ENCODE measurements around the gene TMEM117. TPM values are rescaled to one million over a fixed set of nuclear protein-coding genes. Genes with fewer than 3 reads are reported as not detected.

The TMEM117 gene
- total RNA-seq, 1 experiment from 2014 or later = 1.1 TPM

GRCh38 chr12:43884683-43885410 lies 49.0 kb downstream of the TMEM117 start:
- H3K27me3 Mint-ChIP-seq (ENCODE audit: unreplicated experiment) = no peaks in the 10 kb centered on the region
- no peak for TF ChIP-seq CTCF (IDR thresholded peaks at IDR 0.05; ENCODE audit: unreplicated experiment)
- no TSS peak for BruUV-seq (replicated peaks)
- DNase-seq = no peak
- no peaks in the 10 kb centered on the region for H3K36me3 Mint-ChIP-seq (ENCODE audit: insufficient read depth, unreplicated experiment)
- CTCF ChIA-PET = interaction anchor here (0.6 kb wide), 1 partner anchor 89 kb away, joined by 4 read pairs; no protein-coding TSS in a partner anchor
- H3K9me3 Mint-ChIP-seq (ENCODE audit: low read depth, unreplicated experiment) = no peaks in the 10 kb centered on the region
- no peak overlapping the region for H3K27ac Mint-ChIP-seq (ENCODE audit: unreplicated experiment)
- no peaks in the 10 kb centered on the region for H3K4me1 Mint-ChIP-seq (ENCODE audit: low read depth, unreplicated experiment)
- intact Hi-C loops (cut with micrococcal nuclease; ENCODE audit: unreplicated experiment) = loop anchor here (5.0 kb wide), 1 partner anchor 443 kb away; no protein-coding TSS in a partner anchor
- H3K4me3 Mint-ChIP-seq (ENCODE audit: low read depth, unreplicated experiment) = no peak overlapping the region

DNA sequence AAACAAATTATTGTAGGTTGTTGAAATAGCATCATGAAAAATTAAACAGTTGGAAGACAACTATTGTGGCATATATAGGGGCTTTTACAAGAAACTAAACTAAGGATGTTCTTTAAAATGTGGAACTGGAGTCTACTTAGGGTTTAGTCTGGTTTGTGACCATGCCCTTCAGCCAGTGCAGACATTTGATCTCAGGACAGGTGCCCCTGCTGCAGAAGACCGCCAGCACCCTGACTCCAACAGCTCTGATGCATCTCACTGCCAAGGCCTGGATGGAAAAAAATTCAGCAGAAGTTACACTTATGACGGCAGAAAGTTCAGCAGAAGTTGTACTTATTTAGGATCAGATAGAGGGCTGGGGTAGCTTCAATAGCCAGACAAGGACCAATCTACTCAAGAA lies 51.5 kb downstream of the TMEM117 start:
- no peak overlapping the region for H3K4me3 Mint-ChIP-seq (ENCODE audit: low read depth, unreplicated experiment)
- no peak for TF ChIP-seq CTCF (IDR thresholded peaks at IDR 0.05; ENCODE audit: unreplicated experiment)
- CTCF ChIA-PET = no interaction called here
- no TSS peak for BruUV-seq (replicated peaks)
- no peaks in the 10 kb centered on the region for H3K36me3 Mint-ChIP-seq (ENCODE audit: insufficient read depth, unreplicated experiment)
- H3K27me3 Mint-ChIP-seq (ENCODE audit: unreplicated experiment) = no peaks in the 10 kb centered on the region
- intact Hi-C loops (cut with micrococcal nuclease; ENCODE audit: unreplicated experiment) = no loop called here
- H3K4me1 Mint-ChIP-seq (ENCODE audit: low read depth, unreplicated experiment) = no peaks in the 10 kb centered on the region
- H3K27ac Mint-ChIP-seq (ENCODE audit: unreplicated experiment) = no peak overlapping the region
- DNase-seq = no peak
- peaks cover 2% of the 10 kb centered on the region for H3K9me3 Mint-ChIP-seq (ENCODE audit: low read depth, unreplicated experiment)

DNA sequence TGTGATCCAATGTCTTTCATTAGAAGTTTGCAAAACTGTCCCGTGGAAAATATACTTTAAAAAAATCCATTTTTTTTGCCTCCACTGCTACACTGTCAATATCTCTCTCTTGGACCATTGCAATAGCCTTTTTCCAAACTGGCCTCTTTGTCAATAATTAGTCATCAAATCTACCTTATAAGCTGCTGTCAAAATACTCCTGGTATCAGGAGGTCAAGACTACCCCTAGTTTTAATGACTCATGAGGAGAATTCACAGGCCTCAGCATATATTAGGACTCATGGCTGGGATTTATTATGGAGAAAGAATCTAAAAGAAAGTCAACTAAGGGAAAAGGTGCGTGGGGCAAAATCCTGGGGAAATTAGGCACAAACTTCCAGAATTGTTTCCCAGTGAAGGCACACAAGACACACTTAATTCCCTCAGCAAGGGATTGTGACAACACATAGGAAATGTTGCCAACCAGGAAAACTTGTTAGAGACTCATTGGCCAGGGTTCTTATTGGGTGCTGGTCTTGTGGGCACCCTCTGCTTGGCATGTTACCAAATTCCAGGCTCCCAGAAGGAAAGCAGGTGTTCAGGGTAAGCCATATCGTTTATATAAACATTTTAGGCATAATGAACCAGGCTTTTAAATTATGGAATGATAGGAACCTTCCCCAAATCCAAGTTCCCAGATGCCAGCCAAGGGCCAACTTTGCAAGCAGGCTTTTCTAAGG lies 56.1 kb downstream of the TMEM117 start:
- BruUV-seq (replicated peaks) = no TSS peak
- no peaks in the 10 kb centered on the region for H3K36me3 Mint-ChIP-seq (ENCODE audit: insufficient read depth, unreplicated experiment)
- CTCF ChIA-PET = no interaction called here
- intact Hi-C loops (cut with micrococcal nuclease; ENCODE audit: unreplicated experiment) = no loop called here
- no peaks in the 10 kb centered on the region for H3K27me3 Mint-ChIP-seq (ENCODE audit: unreplicated experiment)
- H3K27ac Mint-ChIP-seq (ENCODE audit: unreplicated experiment) = no peak overlapping the region
- TF ChIP-seq CTCF (IDR thresholded peaks at IDR 0.05; ENCODE audit: unreplicated experiment) = no peak
- H3K4me3 Mint-ChIP-seq (ENCODE audit: low read depth, unreplicated experiment) = no peak overlapping the region
- H3K9me3 Mint-ChIP-seq (ENCODE audit: low read depth, unreplicated experiment) = peaks cover 5% of the 10 kb centered on the region
- no peak for DNase-seq
- H3K4me1 Mint-ChIP-seq (ENCODE audit: low read depth, unreplicated experiment) = no peaks in the 10 kb centered on the region

DNA sequence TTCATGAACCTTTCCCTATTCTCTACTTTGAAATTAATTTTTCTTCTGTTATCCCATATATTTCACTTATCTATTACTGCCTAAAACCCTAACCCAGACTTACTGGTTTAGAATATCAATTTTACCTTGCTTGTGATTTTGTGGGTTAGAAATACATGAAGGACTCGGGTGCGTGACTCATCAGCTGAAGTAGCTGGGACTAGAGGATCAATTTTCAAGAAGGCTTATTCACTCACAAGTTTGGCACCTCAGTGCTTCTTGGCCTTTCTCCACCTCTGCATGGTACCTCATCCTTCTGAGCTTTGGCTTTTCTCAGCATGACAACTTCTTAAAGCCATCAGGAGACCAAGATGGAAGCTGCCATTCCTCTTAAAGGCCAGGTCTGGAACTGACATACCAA lies 57.8 kb downstream of the TMEM117 start:
- no peak overlapping the region for H3K4me3 Mint-ChIP-seq (ENCODE audit: low read depth, unreplicated experiment)
- no peak overlapping the region for H3K27ac Mint-ChIP-seq (ENCODE audit: unreplicated experiment)

More for the DNA sequence above, 57.8 kb downstream of the TMEM117 start:
- no peaks in the 10 kb centered on the region for H3K27me3 Mint-ChIP-seq (ENCODE audit: unreplicated experiment)
- CTCF ChIA-PET = no interaction called here
- intact Hi-C loops (cut with micrococcal nuclease; ENCODE audit: unreplicated experiment) = no loop called here
- no TSS peak for BruUV-seq (replicated peaks)
- peaks cover 5% of the 10 kb centered on the region for H3K9me3 Mint-ChIP-seq (ENCODE audit: low read depth, unreplicated experiment)
- no peak for DNase-seq
- no peaks in the 10 kb centered on the region for H3K36me3 Mint-ChIP-seq (ENCODE audit: insufficient read depth, unreplicated experiment)
- TF ChIP-seq CTCF (IDR thresholded peaks at IDR 0.05; ENCODE audit: unreplicated experiment) = no peak
- no peaks in the 10 kb centered on the region for H3K4me1 Mint-ChIP-seq (ENCODE audit: low read depth, unreplicated experiment)
